SK-N-SH (cell line): ENCODE results near the gene MRAP2. TPM values are rescaled to one million over a fixed set of nuclear protein-coding genes. Genes with fewer than 3 reads are reported as not detected.

Experiments used
- CTCF ChIA-PET: fragments of 300-600, 350-600 bp; formaldehyde crosslinking; extraction: SDS; loops from one replicate; lab custom pipeline; 2021; lab: Yijun Ruan, JAX
- POLR2A ChIA-PET: fragments of 350-600 bp; sonication (Branson Sonifier 250); formaldehyde crosslinking; extraction: SDS; loops from one replicate; lab custom pipeline; 2020; ENCODE audit warnings: antibody characterized with exemption, inconsistent platforms; lab: Yijun Ruan, JAX
- DNase-seq: peaks from one replicate; pipeline ENCODE4 v3.0.0; 2012
- H2AFZ ChIP-seq: fragments of 200-600 bp; sonication (generic); 2 replicates; pipeline ENCODE4 v1.8.1; 2016; ENCODE audit warnings: antibody characterized with exemption, mild to moderate bottlenecking, low read depth
- H3F3A ChIP-seq: fragments of 200-600 bp; sonication (generic); replicated peaks from 2 replicates; pipeline ENCODE3; 2016; ENCODE audit warnings: antibody characterized with exemption, mild to moderate bottlenecking; ENCODE audit not compliant: insufficient read depth
- H3K27ac ChIP-seq, 2 experiments: fragments of 200-500 bp in 1 of 2; fragments of 200-600 bp in 1 of 2; sonication (Bioruptor generic) in 1 of 2; sonication (generic), shearing (Covaris generic) in 1 of 2; 2 replicates each; pipeline versions ENCODE4 v1.5.1 to v1.6.1; 2014 to 2016; ENCODE audit warnings: low read depth in 2 of 2, inconsistent platforms in 1 of 2, low read length in 1 of 2, mild to moderate bottlenecking in 1 of 2, mixed read lengths in 1 of 2
- H3K27me3 ChIP-seq: fragments of 200-600 bp; sonication (generic), shearing (Covaris generic); 2 replicates; pipeline ENCODE4 v1.6.1; 2016; ENCODE audit warnings: mixed run types; ENCODE audit not compliant: insufficient read depth
- H3K36me3 ChIP-seq, 2 experiments: fragments of 200-500 bp in 1 of 2; fragments of 200-600 bp in 1 of 2; sonication (Bioruptor generic) in 1 of 2; sonication (generic) in 1 of 2; replicated peaks in 1 of 2; 2 replicates each; pipeline versions ENCODE3 to v1.5.1; 2014 to 2016; ENCODE audit warnings: low read length in 1 of 2, mild to moderate bottlenecking in 1 of 2; ENCODE audit not compliant: insufficient read depth in 2 of 2, control insufficient read depth in 1 of 2
- H3K4me1 ChIP-seq, 2 experiments: fragments of 200-500 bp in 1 of 2; fragments of 200-600 bp in 1 of 2; sonication (Bioruptor generic) in 1 of 2; sonication (generic), shearing (Covaris generic) in 1 of 2; 2 replicates each; pipeline versions ENCODE4 v1.5.1 to v1.6.1; 2014 to 2016; ENCODE audit warnings: low read depth in 1 of 2, low read length in 1 of 2, mixed run types in 1 of 2; ENCODE audit not compliant: insufficient read depth in 2 of 2, control insufficient read depth in 1 of 2
- H3K4me2 ChIP-seq: fragments of 200-600 bp; sonication (generic), shearing (Covaris generic); 2 replicates; pipeline ENCODE4 v1.6.1; 2017; ENCODE audit warnings: mixed run types
- H3K4me3 ChIP-seq, 2 experiments: fragments of 200-500 bp in 1 of 2; fragments of 200-600 bp in 1 of 2; sonication (Bioruptor generic) in 1 of 2; sonication (generic), shearing (Covaris generic) in 1 of 2; 2 replicates each; pipeline versions ENCODE4 v1.5.1 to v1.8.1; 2014 to 2016; ENCODE audit warnings: low read depth in 2 of 2, inconsistent platforms in 1 of 2, low read length in 1 of 2, mild to moderate bottlenecking in 1 of 2, mixed read lengths in 1 of 2, moderate library complexity in 1 of 2
- H3K79me2 ChIP-seq: fragments of 200-600 bp; sonication (generic); 2 replicates; pipeline ENCODE4 v1.8.1; 2017; ENCODE audit warnings: mild to moderate bottlenecking; ENCODE audit not compliant: insufficient read depth
- H3K9ac ChIP-seq: fragments of 200-600 bp; sonication (generic); 2 replicates; pipeline ENCODE4 v1.6.1; 2017; ENCODE audit warnings: mixed run types
- H3K9me2 ChIP-seq: fragments of 200-600 bp; sonication (generic); 2 replicates; pipeline ENCODE4 v1.6.1; 2017; ENCODE audit warnings: mixed run types
- H3K9me3 ChIP-seq: fragments of 200-600 bp; sonication (generic); 2 replicates; pipeline ENCODE4 v1.6.1; 2017; ENCODE audit warnings: mixed run types, mild to moderate bottlenecking, moderate library complexity
- H4K20me1 ChIP-seq: fragments of 200-600 bp; sonication (generic); 2 replicates; pipeline ENCODE4 v1.6.1; 2017; ENCODE audit warnings: mild to moderate bottlenecking, mixed run types; ENCODE audit not compliant: insufficient read depth
- ELF1 ChIP-seq: IDR thresholded peaks from 2 replicates; pipeline ENCODE4 v1.4.0; 2012
- EP300 ChIP-seq, 2 experiments: IDR thresholded peaks; 2 replicates each; pipeline versions ENCODE4 v1.4.0 to v1.6.1; 2012; ENCODE audit warnings: borderline replicate concordance in 1 of 2, low read depth in 1 of 2, low read length in 1 of 2
- FOXJ3 ChIP-seq: sonication (generic); formaldehyde crosslinking; IDR thresholded peaks from 2 replicates; pipeline ENCODE4 v1.5.1; 2020; ENCODE audit warnings: mild to moderate bottlenecking, missing genetic modification reagents
- FOXM1 ChIP-seq: IDR thresholded peaks from 2 replicates; pipeline ENCODE4 v1.4.0; 2012; ENCODE audit warnings: low read depth, mild to moderate bottlenecking
- GABPA ChIP-seq: IDR thresholded peaks from 2 replicates; pipeline ENCODE4 v1.4.0; 2012; ENCODE audit warnings: low read depth, mild to moderate bottlenecking
- GATA2 ChIP-seq: sonication (generic); formaldehyde crosslinking; IDR thresholded peaks from 2 replicates; pipeline ENCODE4 v1.5.0; 2020; ENCODE audit warnings: mild to moderate bottlenecking, missing genetic modification reagents
- MXI1 ChIP-seq: IDR thresholded peaks from 2 replicates; pipeline ENCODE4 v1.6.1; 2012; ENCODE audit warnings: mild to moderate bottlenecking, low read depth, low read length, improper control_type of control experiment
- NRF1 ChIP-seq: IDR thresholded peaks from 2 replicates; pipeline ENCODE4 v1.6.1; 2012; ENCODE audit warnings: low read depth, mild to moderate bottlenecking, low read length
- POLR2AphosphoS5 ChIP-seq: IDR thresholded peaks from 2 replicates; pipeline ENCODE4 v1.6.1; 2012; ENCODE audit warnings: low read depth, low read length
- RFX5 ChIP-seq: IDR thresholded peaks from 2 replicates; pipeline ENCODE4 v1.6.1; 2012; ENCODE audit warnings: mild to moderate bottlenecking, improper control_type of control experiment, low read length
- RXRA ChIP-seq: IDR thresholded peaks from 2 replicates; pipeline ENCODE4 v1.4.0; 2012; ENCODE audit warnings: low read depth, mild to moderate bottlenecking, borderline replicate concordance
- SMC3 ChIP-seq: IDR thresholded peaks from 2 replicates; pipeline ENCODE4 v1.6.1; 2012; ENCODE audit warnings: low read depth, low read length, improper control_type of control experiment
- TAF1 ChIP-seq: IDR thresholded peaks from 2 replicates; pipeline ENCODE4 v1.6.1; 2012; ENCODE audit warnings: low read depth, mild to moderate bottlenecking, low read length, moderate library complexity, borderline replicate concordance
- WGBS: methylation state at CpG from one replicate; pipeline ENCODE4 v1.1.6; 2017; ENCODE audit warnings: low lambda C conversion rate; 5-methylcytosine and 5-hydroxymethylcytosine counted together
- polyA plus RNA-seq, 3 experiments: library from polyadenylated mRNA; depleted of rRNA; stranded (reverse); fragments of >200 nt; gene quantifications; 2 replicates each; pipeline ENCODE4 v1.2.3, GENCODE V29; 2012
- TF ChIP-seq, protein P1 (sequence below): IDR thresholded peaks from 2 replicates; pipeline ENCODE4; 2012
- TF ChIP-seq, protein P2 (sequence below): IDR thresholded peaks from 2 replicates; pipeline ENCODE4 v1.4.0; 2012; ENCODE audit warnings: low read depth
- TF ChIP-seq, protein P3 (sequence below): fragments of 150-350 bp; IDR thresholded peaks from 2 replicates; pipeline ENCODE4 v1.6.1; 2016; ENCODE audit warnings: mild to moderate bottlenecking, low read depth, low read length

MRAP2 gene
- polyA plus RNA-seq, 1 of the 3 experiments (the other 2 are of a cell fraction) = 0.12 TPM

DNA sequence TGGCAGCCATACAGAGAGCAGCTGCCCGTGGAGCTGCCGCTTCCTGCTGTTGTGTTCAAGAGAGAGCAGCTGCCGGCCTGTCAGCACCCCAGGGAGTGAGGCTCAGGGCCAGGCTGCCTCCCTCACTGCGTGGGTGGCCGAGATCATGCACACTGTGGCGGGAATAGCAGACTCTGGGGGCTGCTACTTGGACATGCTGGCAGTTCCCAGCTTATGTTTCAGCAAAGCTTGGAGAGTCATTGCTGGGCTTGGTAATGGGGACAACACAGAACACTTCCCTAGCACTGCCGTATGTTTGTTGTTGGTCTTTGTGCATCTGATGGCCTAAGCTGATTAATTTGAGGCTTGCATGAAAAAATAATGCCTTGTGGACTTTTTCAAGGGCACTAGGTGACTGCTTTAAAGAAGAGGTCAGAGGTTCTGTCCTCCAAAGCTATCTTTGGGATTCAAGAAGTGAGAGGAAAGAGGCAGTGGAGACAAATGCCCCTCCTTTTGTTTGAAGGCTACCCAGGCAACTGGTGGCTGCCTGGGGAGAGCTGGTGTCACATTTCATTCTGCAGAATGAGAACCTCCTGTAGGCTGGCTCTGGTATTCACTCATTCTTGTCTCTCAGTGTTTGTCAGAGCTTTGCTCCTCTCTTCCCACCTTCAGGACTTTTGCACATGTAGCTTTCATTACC lies 18.8 kb downstream of the MRAP2 start:
- Histone ChIP-seq H3K27me3 (no peaks in the 10 kb centered on the region; the same call in 1 of the 2 replicates), H3K4me3 (no peak overlapping the region), H3K36me3 (no peaks in the 10 kb centered on the region), H3K79me2 (no peaks in the 10 kb centered on the region), H3K9me3 (no peaks in the 10 kb centered on the region), H3K27ac (peak overlapping the region in 1 of 2 experiments; percentile 71; a peak in 2 of 4 replicates), H3K4me1 (peaks cover 0 to 17% of the 10 kb centered on the region in 2 experiments; a peak in 3 of 4 replicates), H4K20me1 (no peaks in the 10 kb centered on the region), H3K4me2 (no peak overlapping the region), H3F3A (no peaks in the 10 kb centered on the region), H2AFZ (no peak overlapping the region), H3K9me2 (no peaks in the 10 kb centered on the region), H3K9ac (no peak overlapping the region)
- CTCF ChIA-PET = interaction anchor here (0.8 kb wide), 1 partner anchor 168 kb away, joined by 3 read pairs; no protein-coding TSS in a partner anchor
- TF ChIP-seq, protein P1, sequence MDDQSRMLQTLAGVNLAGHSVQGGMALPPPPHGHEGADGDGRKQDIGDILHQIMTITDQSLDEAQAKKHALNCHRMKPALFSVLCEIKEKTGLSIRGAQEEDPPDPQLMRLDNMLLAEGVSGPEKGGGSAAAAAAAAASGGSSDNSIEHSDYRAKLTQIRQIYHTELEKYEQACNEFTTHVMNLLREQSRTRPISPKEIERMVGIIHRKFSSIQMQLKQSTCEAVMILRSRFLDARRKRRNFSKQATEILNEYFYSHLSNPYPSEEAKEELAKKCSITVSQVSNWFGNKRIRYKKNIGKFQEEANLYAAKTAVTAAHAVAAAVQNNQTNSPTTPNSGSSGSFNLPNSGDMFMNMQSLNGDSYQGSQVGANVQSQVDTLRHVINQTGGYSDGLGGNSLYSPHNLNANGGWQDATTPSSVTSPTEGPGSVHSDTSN = no peak
- 0 out of 2 replicates have a peak, but pooled peaks have one; percentile 32 for TF ChIP-seq MXI1
- peak; percentile 52 for DNase-seq
- 20% methylated on average over 7 of the region's 7 CpGs for WGBS
- POLR2A ChIA-PET = interaction anchor here (0.8 to 1.0 kb wide), 2 partner anchors 9 to 19 kb away, joined by 3 read pairs; partner anchors contain the start of gene MRAP2

DNA sequence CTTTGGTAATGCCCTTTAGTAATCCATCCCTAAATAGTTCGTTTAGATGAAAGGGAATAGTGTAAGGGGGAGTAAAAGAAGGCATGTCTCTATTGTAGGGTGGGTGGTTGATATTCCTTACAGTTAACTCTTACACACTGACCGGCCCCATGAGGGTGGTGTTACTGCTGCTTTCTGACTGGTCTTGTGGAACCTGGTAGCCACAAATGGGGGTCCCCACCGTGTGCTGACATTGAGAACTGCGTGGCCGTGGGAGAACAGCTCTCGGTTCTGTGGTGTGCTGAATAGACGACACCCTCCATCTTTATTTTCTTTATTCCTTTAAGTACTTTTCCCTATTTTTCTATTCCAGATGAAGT lies 19.3 kb downstream of the MRAP2 start:
- TF ChIP-seq ELF1 (no peak), GABPA (no peak), GATA2 (CRISPR knock-in tag) (no peak), SMC3 (no peak), TAF1 (no peak)
- ChIA-PET POLR2A (no interaction called here), CTCF (no interaction called here)
- H3K4me2 ChIP-seq = no peak overlapping the region
- no peaks in the 10 kb centered on the region; the same call in 1 of the 2 replicates for H3K27me3 ChIP-seq
- WGBS = 58% methylated on average over 7 of the region's 7 CpGs
- H3K36me3 ChIP-seq = no peaks in the 10 kb centered on the region
- no peak overlapping the region for H3K9ac ChIP-seq
- H4K20me1 ChIP-seq = no peaks in the 10 kb centered on the region
- H3K4me1 ChIP-seq = peaks cover 0 to 19% of the 10 kb centered on the region in 2 experiments; a peak in 3 of 4 replicates
- no peaks in the 10 kb centered on the region for H3F3A ChIP-seq
- no peak overlapping the region for H2AFZ ChIP-seq
- no peak for DNase-seq
- H3K9me3 ChIP-seq = no peaks in the 10 kb centered on the region
- H3K79me2 ChIP-seq = no peaks in the 10 kb centered on the region
- no peaks in the 10 kb centered on the region for H3K9me2 ChIP-seq
- peak overlapping the region in 1 of 2 experiments; percentile 71; a peak in 2 of 4 replicates for H3K27ac ChIP-seq
- H3K4me3 ChIP-seq = no peak overlapping the region

DNA sequence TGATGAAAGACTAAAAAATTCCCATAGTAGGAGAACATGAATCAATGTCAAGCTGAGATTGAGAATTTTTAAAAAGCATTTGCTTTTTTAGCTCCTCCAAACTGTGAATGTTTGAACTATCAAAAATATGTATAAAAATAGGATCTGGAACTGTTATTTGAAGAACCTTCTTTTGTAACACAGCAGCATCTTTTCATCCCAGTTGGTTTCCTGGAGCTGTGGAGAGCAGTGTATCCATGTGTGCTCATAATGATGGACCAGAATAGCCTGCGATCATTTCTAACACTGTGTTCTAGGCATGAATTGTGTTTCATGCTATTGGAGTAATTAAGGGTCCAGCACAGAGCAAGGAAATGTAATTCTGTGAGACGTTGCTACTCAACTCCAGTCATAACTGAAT lies 22.1 kb downstream of the MRAP2 start:
- no peaks in the 10 kb centered on the region for H4K20me1 ChIP-seq
- H3K9me2 ChIP-seq = no peaks in the 10 kb centered on the region
- no peaks in the 10 kb centered on the region for H3K36me3 ChIP-seq
- no peak overlapping the region for H3K4me2 ChIP-seq
- no peak overlapping the region for H3K27ac ChIP-seq
- TF ChIP-seq MXI1 (no peak), SMC3 (no peak), RXRA (no peak), POLR2AphosphoS5 (no peak), FOXJ3 (CRISPR knock-in tag) (no peak), EP300 (IDR thresholded peaks at IDR 0.05; ENCODE audit: borderline replicate concordance in 1 of 2, low read depth in 1 of 2, low read length in 1 of 2) (no peak), RFX5 (no peak), GATA2 (CRISPR knock-in tag) (no peak), FOXM1 (no peak), NRF1 (no peak)
- TF ChIP-seq, protein P2, sequence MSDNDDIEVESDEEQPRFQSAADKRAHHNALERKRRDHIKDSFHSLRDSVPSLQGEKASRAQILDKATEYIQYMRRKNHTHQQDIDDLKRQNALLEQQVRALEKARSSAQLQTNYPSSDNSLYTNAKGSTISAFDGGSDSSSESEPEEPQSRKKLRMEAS = no peak
- TF ChIP-seq, protein P3, sequence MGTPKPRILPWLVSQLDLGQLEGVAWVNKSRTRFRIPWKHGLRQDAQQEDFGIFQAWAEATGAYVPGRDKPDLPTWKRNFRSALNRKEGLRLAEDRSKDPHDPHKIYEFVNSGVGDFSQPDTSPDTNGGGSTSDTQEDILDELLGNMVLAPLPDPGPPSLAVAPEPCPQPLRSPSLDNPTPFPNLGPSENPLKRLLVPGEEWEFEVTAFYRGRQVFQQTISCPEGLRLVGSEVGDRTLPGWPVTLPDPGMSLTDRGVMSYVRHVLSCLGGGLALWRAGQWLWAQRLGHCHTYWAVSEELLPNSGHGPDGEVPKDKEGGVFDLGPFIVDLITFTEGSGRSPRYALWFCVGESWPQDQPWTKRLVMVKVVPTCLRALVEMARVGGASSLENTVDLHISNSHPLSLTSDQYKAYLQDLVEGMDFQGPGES = no peak
- H3K9me3 ChIP-seq = no peaks in the 10 kb centered on the region
- H3K27me3 ChIP-seq = no peaks in the 10 kb centered on the region
- WGBS = 57% methylated on average over 2 of the region's 2 CpGs
- H3K79me2 ChIP-seq = no peaks in the 10 kb centered on the region
- H3K4me3 ChIP-seq = no peak overlapping the region
- no peaks in the 10 kb centered on the region for H3F3A ChIP-seq
- POLR2A ChIA-PET = no interaction called here
- H3K9ac ChIP-seq = no peak overlapping the region
- H3K4me1 ChIP-seq = peaks cover 0 to 24% of the 10 kb centered on the region in 2 experiments; a peak in 3 of 4 replicates
- CTCF ChIA-PET = no interaction called here
- no peak for DNase-seq
- no peak overlapping the region for H2AFZ ChIP-seq
